Testis (tissue), 3 donors: ENCODE measurements around the gene RAPGEF6. TPM values are rescaled to one million over a fixed set of nuclear protein-coding genes. Genes with fewer than 3 reads are reported as not detected.

Experiments
- DNase-seq: peaks from one replicate; pipeline ENCODE4 v3.0.0-alpha.2; 2019
- H3K27ac ChIP-seq, 2 donors: fragments of 200-600 bp; sonication (generic); one replicate each; pipeline ENCODE4 v1.5.1; 2019
- H3K27me3 ChIP-seq: fragments of 200-600 bp; sonication (generic); one replicate; pipeline ENCODE4 v1.5.1; 2019
- H3K36me3 ChIP-seq: fragments of 200-600 bp; sonication (generic); one replicate; pipeline ENCODE4 v1.5.1; 2017; ENCODE audit warnings: low read depth; ENCODE audit errors: missing control alignments
- H3K4me1 ChIP-seq: fragments of 200-600 bp; sonication (generic); one replicate; pipeline ENCODE4 v1.5.1; 2019
- H3K4me3 ChIP-seq, 2 donors: fragments of 200-600 bp; sonication (generic); one replicate each; pipeline ENCODE4 v1.5.1; 2017 to 2019
- H3K9me3 ChIP-seq: fragments of 200-600 bp; sonication (generic); one replicate; pipeline ENCODE4 v1.5.1; 2017
- CTCF ChIP-seq, 3 experiments: fragments of 450-650 bp in 2 of 3; fragments of 200-600 bp in 1 of 3; sonication (generic) in 1 of 3; IDR thresholded peaks; one replicate each; pipeline ENCODE4 v1.5.1; 2016 to 2019; ENCODE audit warnings: antibody characterized with exemption in 3 of 3, mild to moderate bottlenecking in 2 of 3, moderate library complexity in 1 of 3
- POLR2A ChIP-seq: fragments of 450-650 bp; IDR thresholded peaks from one replicate; pipeline ENCODE4 v1.6.1; 2017; ENCODE audit warnings: antibody characterized with exemption, mild to moderate bottlenecking, moderate library complexity
- WGBS, 2 donors: methylation state at CpG; one replicate each; pipeline ENCODE4 v1.1.5; 2018; 5-methylcytosine and 5-hydroxymethylcytosine counted together
- intact Hi-C: fragments of 100-400 bp; cut with DNase I; formaldehyde crosslinking; loops from one replicate; pipeline ENCODE4 v1.15.1; 2023; ENCODE audit warnings: low total_unique reads
- polyA plus RNA-seq: library from polyadenylated mRNA; stranded (reverse); fragments of 350-450 nt; fragmentation: Illumina TruSeq; extraction: RNeasy Lipid Tissue Mini Kit (QIAGEN cat#74804); gene quantifications from one replicate; pipeline ENCODE4 v1.2.3, GENCODE V29; 2014; ENCODE audit warnings: low read depth, low replicate concordance; ENCODE audit not compliant: insufficient read depth
- total RNA-seq, 2 donors: library from RNA; depleted of rRNA; stranded (reverse); fragments of >200 nt; gene quantifications; one replicate each; pipeline ENCODE4 v1.2.3, GENCODE V29; 2016

Gene RAPGEF6
- total and polyA plus RNA-seq, 3 donors from 2014 or later = 27.6 to 59.0 (median 40.1) TPM

DNA sequence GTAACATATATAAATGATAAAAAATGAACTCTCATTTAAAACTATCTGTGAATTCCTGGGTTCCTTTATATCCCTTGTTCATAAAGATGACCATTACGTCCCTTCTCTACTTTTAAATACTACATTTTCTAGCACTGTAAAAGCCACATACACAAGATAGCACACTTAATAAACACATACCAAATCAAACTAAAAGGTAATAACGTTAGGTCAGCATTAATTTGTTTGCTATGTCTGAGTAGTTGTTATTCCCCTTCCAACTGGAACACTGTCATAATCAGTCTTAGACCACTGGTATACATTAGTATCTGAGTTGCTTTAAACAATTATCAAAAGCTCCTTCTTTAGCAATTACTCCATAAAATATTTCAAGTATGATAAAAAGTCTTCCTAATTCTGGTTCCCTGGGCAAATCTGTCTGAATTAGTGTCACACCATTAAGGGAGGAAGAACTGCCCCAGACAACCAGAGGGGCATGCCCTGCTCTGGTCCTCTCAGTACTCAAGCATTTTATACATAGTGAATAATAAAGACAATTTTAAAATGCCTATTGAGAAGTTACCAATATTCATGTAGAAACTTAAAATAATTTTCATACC, 98.1 kb downstream of the RAPGEF6 start:
- TF ChIP-seq CTCF (IDR thresholded peaks at IDR 0.05) (no peak), POLR2A (no peak)
- Histone ChIP-seq H3K4me3 (no peak overlapping the region), H3K36me3 (no peaks in the 10 kb centered on the region), H3K9me3 (no peaks in the 10 kb centered on the region), H3K27me3 (no peaks in the 10 kb centered on the region), H3K27ac (no peak overlapping the region), H3K4me1 (no peaks in the 10 kb centered on the region)
- intact Hi-C loops = no loop called here
- no peak for DNase-seq
- WGBS, 2 donors = 85 to 86% methylated on average over 2 of the region's 2 CpGs

- Histone ChIP-seq H3K4me1 (no peaks in the 10 kb centered on the region), H3K9me3 (no peaks in the 10 kb centered on the region), H3K36me3 (no peaks in the 10 kb centered on the region), H3K4me3 (no peak overlapping the region), H3K27ac (no peak overlapping the region), H3K27me3 (no peaks in the 10 kb centered on the region)
- intact Hi-C loops = no loop called here
- TF ChIP-seq CTCF (IDR thresholded peaks at IDR 0.05) = no peak
- TF ChIP-seq POLR2A = no peak
- no peak for DNase-seq
- WGBS, 2 donors = 71 to 78% methylated on average over 6 of the region's 6 CpGs
Observed at GRCh38 chr5:131536211-131536826, 98.7 kb downstream of the RAPGEF6 start.

GRCh38 chr5:131534974-131535373, 100.1 kb downstream of the RAPGEF6 start:
- no peaks in the 10 kb centered on the region for H3K9me3 ChIP-seq
- DNase-seq = no peak
- 76 to 84% methylated on average over 2 of the region's 2 CpGs for WGBS, 2 donors
- H3K4me3 ChIP-seq = no peak overlapping the region
- no peaks in the 10 kb centered on the region for H3K36me3 ChIP-seq
- H3K27ac ChIP-seq = no peak overlapping the region
- peaks cover 4% of the 10 kb centered on the region for H3K4me1 ChIP-seq
- no peak for TF ChIP-seq POLR2A
- TF ChIP-seq CTCF (IDR thresholded peaks at IDR 0.05) = no peak
- H3K27me3 ChIP-seq = no peaks in the 10 kb centered on the region
- intact Hi-C loops = no loop called here

DNA sequence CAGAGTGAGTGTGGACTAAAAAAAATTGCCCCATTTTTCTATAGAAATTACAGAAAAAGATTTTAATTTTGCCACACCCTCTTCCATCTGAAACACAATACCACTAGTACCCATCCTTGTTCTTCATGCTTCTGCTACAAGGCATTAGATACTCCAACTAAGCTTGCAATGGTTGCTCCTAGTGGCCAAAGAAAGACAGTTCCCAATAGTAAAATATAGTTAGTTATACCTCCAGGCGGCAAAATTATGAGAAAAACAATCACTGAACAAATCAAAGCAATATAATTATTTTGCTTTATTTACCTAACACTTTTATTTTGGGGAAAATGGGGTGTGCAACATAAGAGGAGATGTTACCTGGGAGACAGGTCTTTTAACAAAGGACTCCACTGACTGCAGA, 101.2 kb downstream of the RAPGEF6 start:
- TF ChIP-seq POLR2A = no peak
- peak in 1 of 3 experiments; percentile 19 for TF ChIP-seq CTCF (IDR thresholded peaks at IDR 0.05)
- Histone ChIP-seq H3K27me3 (no peaks in the 10 kb centered on the region), H3K4me1 (peaks cover 4% of the 10 kb centered on the region), H3K36me3 (no peaks in the 10 kb centered on the region), H3K27ac (no peak overlapping the region), H3K9me3 (no peaks in the 10 kb centered on the region), H3K4me3 (no peak overlapping the region)
- 89 to 90% methylated on average over 1 of the region's 1 CpG for WGBS, 2 donors
- intact Hi-C loops = no loop called here
- DNase-seq = no peak
